Stimulated activated CD8-positive, alpha-beta memory T cell treated with anti-CD3 and anti-CD28 coated beads, Interleukin-15, amount 100 ng/mL, for 4 hours (primary cell): ENCODE results near the gene MOV10L1.
"Not testable (repeated sequence)": the region's sequence is repeated elsewhere in the genome, so short reads cannot be mapped to it uniquely, and the experiment has no call there.

Experiments used
- DNase-seq, 2 donors: peaks; one replicate each; pipeline ENCODE4 v3.0.0-alpha.2; 2020; ENCODE audit warnings: low read depth in 2 of 2

MOV10L1 gene

GRCh38 chr22:50105208-50106100, 15.6 kb downstream of the MOV10L1 start:
- DNase-seq, result no peak

DNA sequence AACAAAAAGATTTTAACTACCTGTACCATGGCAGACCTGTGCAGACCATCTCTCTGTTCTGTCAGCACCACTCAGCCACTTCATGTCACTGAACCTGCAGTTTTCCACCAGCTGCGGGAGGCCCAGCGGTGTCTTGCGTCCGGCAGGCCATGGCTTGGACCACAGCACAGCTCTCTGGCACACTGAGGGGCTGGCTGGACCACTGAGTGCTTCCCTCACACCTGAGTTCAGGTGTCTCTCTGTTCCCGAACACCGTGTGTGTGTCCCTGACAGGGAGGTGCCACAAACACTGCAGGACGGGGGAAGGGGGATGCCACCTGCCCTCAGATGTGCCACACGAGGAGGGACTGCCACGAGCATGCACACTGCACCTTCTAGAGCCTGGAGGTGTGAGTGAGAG, 17.7 kb downstream of the MOV10L1 start:
- no peak for DNase-seq

GRCh38 chr22:50111056-50111455, 21.2 kb downstream of the MOV10L1 start:
- no peak for DNase-seq

DNA sequence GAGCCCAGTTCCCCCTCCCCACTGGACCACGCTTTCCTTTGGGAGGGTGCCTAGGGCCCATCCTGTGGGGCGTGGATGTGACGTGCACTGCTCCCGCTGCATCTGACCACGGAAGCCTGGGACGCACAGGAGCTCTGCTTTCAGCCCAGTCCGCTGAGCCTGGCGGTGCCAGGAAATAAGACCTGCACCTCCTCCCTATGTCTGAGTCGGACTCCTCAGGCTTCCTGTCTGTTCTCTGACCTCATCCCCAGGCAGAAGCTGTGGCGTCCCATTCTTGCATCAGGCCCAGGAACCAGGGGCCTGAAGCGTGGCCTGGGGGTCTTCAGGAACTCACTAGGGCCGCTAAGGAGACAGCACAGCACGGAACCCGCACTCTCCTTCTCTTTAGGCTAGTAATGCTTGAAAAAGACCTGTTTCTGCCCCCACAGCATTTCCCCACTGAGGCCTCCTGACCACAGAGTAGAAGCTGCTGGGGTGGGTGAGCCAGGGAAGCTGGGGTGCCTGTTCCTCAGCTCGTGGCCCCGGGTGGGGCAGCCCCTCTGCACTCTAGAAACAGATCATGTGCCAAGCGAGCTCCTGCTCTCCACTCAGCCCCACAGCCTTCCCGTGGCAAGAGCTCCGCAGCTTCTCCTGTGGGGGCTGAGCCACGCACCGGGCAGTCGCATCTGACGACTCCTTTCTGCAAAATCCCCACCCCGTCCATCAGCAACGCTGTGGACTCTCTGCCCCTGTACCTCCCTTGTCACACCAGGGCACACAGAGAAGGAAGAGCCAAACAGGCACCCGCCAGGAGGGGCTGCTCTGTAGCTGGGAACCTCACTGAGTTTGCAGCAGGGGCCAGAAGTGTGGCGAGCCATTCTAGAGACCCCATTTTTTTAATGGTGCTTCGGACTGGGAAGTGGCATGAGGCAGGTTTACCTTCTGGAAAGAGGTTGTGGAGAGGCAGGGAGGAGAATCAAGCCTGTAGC, 22.6 kb downstream of the MOV10L1 start:
- no peak for DNase-seq

- DNase-seq, result no peak
Observed at GRCh38 chr22:50114221-50115021, 24.6 kb downstream of the MOV10L1 start.

DNA sequence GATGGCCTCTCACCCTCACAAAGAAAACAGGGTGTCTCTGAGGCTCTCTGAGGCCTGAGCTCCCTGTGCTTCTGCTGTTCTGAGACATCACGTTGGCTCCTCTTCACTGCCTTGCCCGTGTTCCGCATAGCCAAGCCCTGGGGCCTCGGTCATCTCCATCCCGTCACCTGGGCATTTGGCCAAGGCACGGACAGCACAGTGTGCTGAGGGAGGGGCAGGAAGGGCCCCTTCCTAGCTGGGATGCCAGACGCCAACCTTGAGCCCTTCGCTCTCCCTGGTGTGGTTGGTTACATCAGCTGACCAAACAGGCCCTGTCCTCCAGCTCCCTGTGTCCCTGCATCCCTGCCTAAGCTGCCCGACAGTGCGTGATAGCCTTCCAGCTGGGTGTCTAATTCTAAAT, 25.9 kb downstream of the MOV10L1 start:
- DNase-seq, result no peak

DNA sequence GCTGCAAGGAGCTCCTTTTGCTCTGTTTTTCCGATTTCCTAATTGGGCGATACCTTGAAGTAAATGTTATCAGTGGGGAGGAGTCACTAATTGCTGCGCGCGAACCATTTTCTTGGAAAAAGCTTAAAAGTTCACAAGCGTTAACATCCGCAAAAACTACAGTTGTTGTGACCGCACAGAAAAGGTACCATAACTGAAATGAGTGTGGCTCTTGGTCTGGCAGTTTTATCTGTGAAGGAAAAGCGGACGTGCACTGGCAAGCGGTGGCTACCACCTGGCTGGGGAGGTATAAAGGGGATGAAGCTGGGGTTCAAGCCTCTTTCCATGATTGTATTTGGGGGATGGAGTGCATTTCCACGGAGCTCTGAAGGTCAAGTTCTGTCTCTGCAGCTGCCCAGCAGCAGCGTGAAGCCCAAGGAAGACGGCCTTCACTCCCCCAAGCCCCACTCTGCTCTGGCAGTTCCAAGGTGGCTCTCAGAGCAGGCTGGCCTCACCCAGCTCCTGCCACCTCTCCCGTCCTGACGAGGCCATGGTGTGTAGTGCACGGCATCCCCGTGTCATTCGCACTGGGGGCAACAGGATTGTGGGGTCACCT, 27.5 kb downstream of the MOV10L1 start:
- no peak for DNase-seq

DNA sequence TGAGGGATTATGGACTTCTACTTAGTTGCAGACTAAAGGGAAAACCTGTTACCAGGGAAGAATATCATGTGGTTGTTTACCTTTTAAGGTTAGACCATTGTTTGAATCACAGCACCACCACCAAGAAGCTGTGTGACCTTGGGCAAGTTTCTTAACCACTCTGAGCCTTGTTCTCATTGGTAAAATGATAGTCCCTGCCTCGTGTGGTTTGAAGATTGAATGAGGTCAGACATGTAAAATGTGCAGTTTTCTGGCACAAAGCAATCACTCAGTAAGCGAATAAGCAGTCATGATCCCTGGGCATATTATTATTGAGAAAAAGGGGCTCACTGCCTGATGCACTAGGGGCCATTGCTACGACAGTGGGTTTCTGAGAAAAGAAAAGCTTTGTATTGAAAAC, 28.3 kb downstream of the MOV10L1 start:
- DNase-seq, result no peak

DNA sequence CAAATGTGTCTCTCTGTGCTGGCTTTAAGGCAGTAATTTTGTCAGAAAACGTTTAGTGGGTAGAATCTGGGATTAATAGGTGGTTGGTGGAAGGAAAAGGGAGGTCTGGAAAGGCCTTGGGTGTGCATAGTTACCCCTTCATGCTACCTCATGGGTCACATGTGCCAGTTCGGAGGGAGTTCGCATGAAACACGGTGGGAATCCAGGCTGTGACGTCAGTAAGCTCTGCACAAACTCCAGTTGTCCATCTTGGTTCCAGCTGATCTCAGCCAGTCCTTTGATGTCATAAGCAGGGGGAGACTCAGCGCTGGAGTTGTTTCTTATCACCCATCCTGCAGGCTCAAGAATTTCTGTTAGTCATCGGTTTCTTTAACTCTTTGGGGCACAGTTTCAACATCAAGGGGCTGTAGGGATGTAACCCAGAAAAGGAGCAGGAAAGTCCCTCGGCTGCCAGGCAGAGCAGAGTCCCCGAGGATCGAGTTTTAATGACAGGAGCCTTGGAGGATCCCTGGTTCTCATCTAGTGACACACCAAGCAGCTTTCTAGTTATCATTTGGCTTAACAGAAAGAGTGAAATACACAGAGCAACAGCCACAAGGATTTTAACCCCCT, 28.9 kb downstream of the MOV10L1 start:
- no peak for DNase-seq

- DNase-seq, result no peak
Observed at GRCh38 chr22:50119169-50119767, 29.5 kb downstream of the MOV10L1 start.

DNA sequence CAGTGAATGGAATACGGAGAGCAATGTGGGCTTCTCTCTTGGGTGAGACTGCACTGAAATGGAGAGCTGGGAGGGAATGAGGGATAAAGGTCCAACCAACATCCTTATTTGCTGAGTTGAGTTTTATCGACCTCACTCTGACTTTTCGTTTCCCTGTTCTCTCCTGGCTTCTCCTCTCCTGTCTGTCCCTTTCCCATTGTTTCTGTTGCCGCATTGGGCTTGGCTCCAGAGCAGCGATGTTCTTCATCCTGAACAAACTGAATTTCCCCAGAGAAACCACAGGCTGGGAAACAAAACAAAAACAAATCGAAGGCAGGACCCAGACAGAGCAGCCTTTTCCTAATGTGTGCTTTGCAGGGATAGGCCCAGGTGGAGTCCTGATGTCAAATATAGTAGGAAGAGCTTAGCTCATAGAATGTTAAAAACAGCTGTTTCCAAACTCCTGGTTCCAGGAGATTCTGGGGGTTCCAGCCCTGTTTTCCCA, 30.0 kb downstream of the MOV10L1 start:
- no peak for DNase-seq

DNA sequence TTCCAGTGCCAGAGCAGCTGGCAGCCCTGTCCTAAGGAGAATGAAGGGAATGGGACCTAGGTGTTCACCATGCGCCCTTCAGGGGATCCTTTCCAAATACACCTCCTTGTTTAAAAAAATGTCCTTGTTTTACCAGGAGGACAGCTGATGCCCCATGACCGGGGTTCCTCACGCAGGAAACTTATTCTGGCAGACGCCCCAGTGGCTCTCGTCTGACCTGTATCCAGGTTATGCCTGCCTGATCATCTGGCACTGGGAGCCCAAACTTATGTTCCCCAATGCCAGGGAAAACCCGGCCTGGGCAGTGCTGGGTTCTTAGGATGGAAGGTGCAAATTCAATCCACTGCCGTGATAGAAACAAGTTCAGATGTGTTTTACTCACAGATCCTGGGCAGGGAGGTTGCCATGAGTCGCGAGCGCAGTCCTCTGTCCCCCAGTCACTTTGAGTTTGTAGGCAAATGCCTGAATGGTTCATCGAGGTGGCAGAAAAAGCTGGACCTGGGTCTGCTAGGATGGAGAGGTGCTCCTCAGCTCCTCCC, 31.5 kb downstream of the MOV10L1 start:
- DNase-seq, result no peak

DNA sequence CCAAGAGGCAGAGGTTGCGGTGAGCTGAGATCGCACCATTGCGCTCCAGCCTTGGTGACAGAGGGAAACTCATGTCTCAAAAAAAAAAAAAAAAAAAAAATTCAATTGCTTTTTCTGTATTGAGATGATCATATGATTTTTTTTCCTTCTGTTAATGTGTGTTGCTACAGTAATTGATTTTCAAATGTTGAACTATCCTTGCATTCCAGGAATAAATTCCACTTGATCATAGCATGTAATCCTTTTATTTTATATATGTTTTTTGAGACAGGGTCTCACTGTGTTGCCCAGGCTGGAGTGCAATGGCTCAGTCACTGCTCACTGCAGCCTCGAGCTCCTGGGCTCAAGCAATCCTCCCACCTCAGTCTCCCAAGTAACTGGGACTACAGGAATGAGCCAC, 33.3 kb downstream of the MOV10L1 start:
- DNase-seq, result no peak

DNA sequence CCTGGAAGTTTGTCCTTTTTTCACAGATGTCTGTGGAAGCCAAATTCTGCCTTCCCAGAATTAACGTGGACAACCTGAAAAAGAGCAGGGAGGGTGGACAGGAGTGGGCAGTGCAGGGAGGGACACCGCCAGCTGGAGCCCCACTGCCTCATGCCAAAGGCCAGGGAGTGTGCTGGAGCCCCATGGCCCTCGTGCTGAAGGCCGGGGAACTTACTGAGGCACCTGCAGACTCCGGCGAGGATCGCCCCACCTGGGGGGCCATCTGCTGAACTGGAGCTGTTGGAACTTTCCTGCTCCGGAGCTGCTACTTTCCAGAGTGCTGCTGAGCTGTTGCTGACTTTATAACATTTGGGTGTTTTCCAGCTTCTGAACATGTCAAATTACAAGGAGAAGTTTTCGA, 35.2 kb downstream of the MOV10L1 start:
- DNase-seq, result no peak

- no peak for DNase-seq
Observed at GRCh38 chr22:50129121-50129736, 39.4 kb downstream of the MOV10L1 start.

- DNase-seq, result no peak
Observed at GRCh38 chr22:50131894-50132293, 42.1 kb downstream of the MOV10L1 start.

- no peak for DNase-seq
Observed at GRCh38 chr22:50134481-50134880, 44.7 kb downstream of the MOV10L1 start.

- DNase-seq, result no peak
Observed at GRCh38 chr22:50136581-50137015, 46.8 kb downstream of the MOV10L1 start.

- not testable (repeated sequence) for DNase-seq
Observed at GRCh38 chr22:50137277-50137676, 47.5 kb downstream of the MOV10L1 start.

- no peak for DNase-seq
Observed at GRCh38 chr22:50138041-50138440, 48.2 kb downstream of the MOV10L1 start.
